Measurements from ENCODE around the gene SIX2. TPM values are rescaled to one million over a fixed set of nuclear protein-coding genes. Genes with fewer than 3 reads are reported as not detected.

The SIX2 gene
- total and polyA plus RNA-seq, 12 donors, result 0.17 to 1.9 (median 0.40) TPM

GRCh38 chr2:44974064-44974715, 35.1 kb downstream of the SIX2 start:
- no peak overlapping the region for H3K4me3 ChIP-seq
- WGBS, 2 donors, result 50 to 56% methylated on average over 6 of the region's 6 CpGs
- ATAC-seq (no peak), DNase-seq (no peak)
- intact Hi-C loops (cut with DNase I), result no loop called here
- no peaks in the 10 kb centered on the region for H3K36me3 ChIP-seq
- TF ChIP-seq CTCF (IDR thresholded peaks at IDR 0.05), result peak in 7 of 9 donors; percentile 21 to 49 (median 34)
- H3K9me3 ChIP-seq, result no peaks in the 10 kb centered on the region
- no peaks in the 10 kb centered on the region for H3K4me1 ChIP-seq
- H3K27ac ChIP-seq, result no peak overlapping the region
- H3K27me3 ChIP-seq, result peaks cover 0 to 76% (median 64%) of the 10 kb centered on the region in 7 donors

- Histone ChIP-seq H3K4me3 (peak overlapping the region in 1 of 10 donors; percentile 13), H3K36me3 (no peaks in the 10 kb centered on the region), H3K27me3 (peaks cover 0 to 68% (median 58%) of the 10 kb centered on the region in 7 donors), H3K9me3 (no peaks in the 10 kb centered on the region), H3K27ac (no peak overlapping the region), H3K4me1 (no peaks in the 10 kb centered on the region)
- intact Hi-C loops (cut with DNase I), result no loop called here
- ATAC-seq, result peak in 1 of 8 donors; percentile 17
- WGBS, 2 donors, result 21 to 22% methylated on average over 11 of the region's 11 CpGs
- TF ChIP-seq CTCF (IDR thresholded peaks at IDR 0.05), result no peak
- DNase-seq, result no peak
These were observed 36.3 kb downstream of the SIX2 start for GRCh38 chr2:44972771-44973535.

- H3K27me3 ChIP-seq, result peaks cover 0 to 62% (median 44%) of the 10 kb centered on the region in 7 donors
These were observed 38.3 kb downstream of the SIX2 start for GRCh38 chr2:44970846-44971450.

More at GRCh38 chr2:44970846-44971450, 38.3 kb downstream of the SIX2 start:
- 68 to 71% methylated on average over 15 of the region's 15 CpGs for WGBS, 2 donors
- Histone ChIP-seq H3K36me3 (no peaks in the 10 kb centered on the region), H3K9me3 (no peaks in the 10 kb centered on the region), H3K27ac (no peak overlapping the region), H3K4me1 (no peaks in the 10 kb centered on the region), H3K4me3 (no peak overlapping the region)
- ATAC-seq (peak in 2 of 8 donors; percentile 9 to 19), DNase-seq (no peak)
- intact Hi-C loops (cut with DNase I), result no loop called here
- TF ChIP-seq CTCF (IDR thresholded peaks at IDR 0.05), result no peak
